NCI-H345 treated with DMSO at 0.1 percent for 48 hours (cell line): ENCODE measurements around the gene KLK13.

Experiments used
- DNase-seq: peaks from one replicate; lab custom pipeline; 2025; ENCODE audit not compliant: unreplicated experiment; lab: John Stamatoyannopoulos, UW

KLK13 gene

GRCh38 chr19:51091895-51092873, 27.3 kb upstream of the KLK13 start:
- DNase-seq = no peak

- no peak for DNase-seq
Observed at GRCh38 chr19:51091126-51091525, 26.2 kb upstream of the KLK13 start.

- no peak for DNase-seq
Observed at GRCh38 chr19:51090471-51090870, 25.6 kb upstream of the KLK13 start.

GRCh38 chr19:51089786-51090185, 24.9 kb upstream of the KLK13 start:
- no peak for DNase-seq

- DNase-seq = no peak
Observed at GRCh38 chr19:51086153-51086850, 21.4 kb upstream of the KLK13 start.

GRCh38 chr19:51084505-51084904, 19.6 kb upstream of the KLK13 start:
- no peak for DNase-seq

GRCh38 chr19:51083783-51084182, 18.9 kb upstream of the KLK13 start:
- DNase-seq = no peak

GRCh38 chr19:51083181-51083580, 18.3 kb upstream of the KLK13 start:
- no peak for DNase-seq

- no peak for DNase-seq
Observed at GRCh38 chr19:51082611-51083010, 17.7 kb upstream of the KLK13 start, which contains the start of gene KLK14. Gene KLK14, minus strand, starts transcription at chr19:51082887. Its CDS starts 273 bp downstream, at chr19:51082614.

- no peak for DNase-seq
Observed at GRCh38 chr19:51081476-51081875, 16.6 kb upstream of the KLK13 start.

- no peak for DNase-seq
Observed at GRCh38 chr19:51079481-51080110, 14.7 kb upstream of the KLK13 start.

- DNase-seq = no peak
Observed at GRCh38 chr19:51078731-51079130, 13.8 kb upstream of the KLK13 start.

- DNase-seq = no peak
Observed at GRCh38 chr19:51078104-51078503, 13.2 kb upstream of the KLK13 start.

GRCh38 chr19:51076631-51077213, 11.8 kb upstream of the KLK13 start:
- no peak for DNase-seq

GRCh38 chr19:51075998-51076397, 11.1 kb upstream of the KLK13 start:
- DNase-seq = no peak

GRCh38 chr19:51071095-51071405, 6.2 kb upstream of the KLK13 start:
- no peak for DNase-seq

GRCh38 chr19:51070334-51071094, 5.6 kb upstream of the KLK13 start:
- no peak for DNase-seq

GRCh38 chr19:51066393-51067186, 1.7 kb upstream of the KLK13 start:
- no peak for DNase-seq

- no peak for DNase-seq
Observed at GRCh38 chr19:51065221-51065960, 499 bp upstream of the KLK13 start.
